Measurements from ENCODE around the gene RAB11FIP5.

Gene RAB11FIP5

GRCh38 chr2:73091696-73092095 is 21.1 kb downstream of the RAB11FIP5 start:
- no peak for DNase-seq (ENCODE audit: low read depth)
- no peak overlapping the region for H3K4me3 ChIP-seq (ENCODE audit: control insufficient read depth, low read depth, low read length)
- TF ChIP-seq, protein P1, sequence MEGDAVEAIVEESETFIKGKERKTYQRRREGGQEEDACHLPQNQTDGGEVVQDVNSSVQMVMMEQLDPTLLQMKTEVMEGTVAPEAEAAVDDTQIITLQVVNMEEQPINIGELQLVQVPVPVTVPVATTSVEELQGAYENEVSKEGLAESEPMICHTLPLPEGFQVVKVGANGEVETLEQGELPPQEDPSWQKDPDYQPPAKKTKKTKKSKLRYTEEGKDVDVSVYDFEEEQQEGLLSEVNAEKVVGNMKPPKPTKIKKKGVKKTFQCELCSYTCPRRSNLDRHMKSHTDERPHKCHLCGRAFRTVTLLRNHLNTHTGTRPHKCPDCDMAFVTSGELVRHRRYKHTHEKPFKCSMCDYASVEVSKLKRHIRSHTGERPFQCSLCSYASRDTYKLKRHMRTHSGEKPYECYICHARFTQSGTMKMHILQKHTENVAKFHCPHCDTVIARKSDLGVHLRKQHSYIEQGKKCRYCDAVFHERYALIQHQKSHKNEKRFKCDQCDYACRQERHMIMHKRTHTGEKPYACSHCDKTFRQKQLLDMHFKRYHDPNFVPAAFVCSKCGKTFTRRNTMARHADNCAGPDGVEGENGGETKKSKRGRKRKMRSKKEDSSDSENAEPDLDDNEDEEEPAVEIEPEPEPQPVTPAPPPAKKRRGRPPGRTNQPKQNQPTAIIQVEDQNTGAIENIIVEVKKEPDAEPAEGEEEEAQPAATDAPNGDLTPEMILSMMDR (IDR thresholded peaks at IDR 0.05; ENCODE audit: control insufficient read depth, insufficient read depth, low read depth, low read length, missing control alignments): no peak

DNA sequence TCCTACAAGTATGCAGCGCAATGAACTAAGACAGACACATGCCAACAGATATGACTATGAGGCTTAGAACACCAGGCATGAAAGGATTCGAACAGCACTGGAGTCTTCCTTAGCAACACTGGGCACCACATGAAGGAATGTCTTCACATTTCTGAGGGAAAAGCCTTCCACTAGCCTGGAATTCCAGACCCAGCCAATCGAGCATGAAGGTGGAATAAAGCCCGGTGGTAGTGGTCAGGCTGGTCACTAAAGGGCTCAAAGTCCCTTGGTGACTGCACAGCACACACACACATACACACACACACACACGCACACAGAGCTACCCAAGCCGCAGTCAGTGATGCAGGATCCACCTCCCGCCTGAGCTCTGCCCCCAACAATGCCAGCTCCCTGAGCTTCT is 21.6 kb downstream of the RAB11FIP5 start:
- no peak for DNase-seq (ENCODE audit: low read depth)
- H3K4me3 ChIP-seq (ENCODE audit: control insufficient read depth, low read depth, low read length): no peak overlapping the region
- TF ChIP-seq, protein P1 (IDR thresholded peaks at IDR 0.05; ENCODE audit: control insufficient read depth, insufficient read depth, low read depth, low read length, missing control alignments): no peak

DNA sequence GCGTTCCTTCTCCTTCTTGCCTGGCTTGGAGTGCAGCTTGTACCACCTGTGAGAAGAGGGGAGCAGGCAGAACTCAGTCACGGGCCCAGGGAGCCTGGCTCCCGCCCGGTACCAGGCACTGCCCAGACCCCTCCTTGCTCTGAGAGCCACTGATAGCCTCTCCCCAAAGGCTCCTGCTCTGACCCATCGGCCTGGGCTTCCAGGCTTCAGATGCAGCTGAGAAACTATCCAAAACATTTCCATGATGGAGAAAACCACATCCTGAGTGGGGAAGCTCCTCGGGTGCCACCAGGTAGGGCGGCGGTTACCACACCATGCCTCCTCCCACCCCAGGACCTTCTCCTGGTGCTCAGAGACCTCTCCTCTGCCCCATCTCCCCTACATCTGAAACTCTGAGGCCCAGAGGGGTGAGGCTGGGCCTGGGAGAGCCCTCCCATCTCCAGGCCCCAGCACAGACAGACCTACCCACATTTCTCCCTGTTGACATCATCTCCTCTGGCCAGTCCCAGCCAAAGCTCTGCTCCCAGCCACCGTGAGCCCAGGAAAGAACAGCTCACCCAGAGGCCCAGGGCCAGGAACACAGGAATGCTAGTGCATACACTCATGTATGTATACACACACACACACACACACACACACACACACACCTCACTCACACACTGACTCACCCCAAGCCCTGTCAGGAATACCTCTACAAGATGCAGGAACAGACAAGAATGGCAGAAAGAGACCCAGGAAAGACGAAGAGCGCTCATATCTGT is 23.3 kb downstream of the RAB11FIP5 start:
- TF ChIP-seq, protein P1 (IDR thresholded peaks at IDR 0.05; ENCODE audit: control insufficient read depth, insufficient read depth, low read depth, low read length, missing control alignments): no peak
- DNase-seq (ENCODE audit: low read depth): peak; percentile 97
- peak overlapping the region; percentile 16 for H3K4me3 ChIP-seq (ENCODE audit: control insufficient read depth, low read depth, low read length)

GRCh38 chr2:73088703-73089102 is 24.0 kb downstream of the RAB11FIP5 start:
- H3K4me3 ChIP-seq (ENCODE audit: control insufficient read depth, low read depth, low read length): no peak overlapping the region
- no peak for DNase-seq (ENCODE audit: low read depth)
- TF ChIP-seq, protein P1 (IDR thresholded peaks at IDR 0.05; ENCODE audit: control insufficient read depth, insufficient read depth, low read depth, low read length, missing control alignments): no peak

DNA sequence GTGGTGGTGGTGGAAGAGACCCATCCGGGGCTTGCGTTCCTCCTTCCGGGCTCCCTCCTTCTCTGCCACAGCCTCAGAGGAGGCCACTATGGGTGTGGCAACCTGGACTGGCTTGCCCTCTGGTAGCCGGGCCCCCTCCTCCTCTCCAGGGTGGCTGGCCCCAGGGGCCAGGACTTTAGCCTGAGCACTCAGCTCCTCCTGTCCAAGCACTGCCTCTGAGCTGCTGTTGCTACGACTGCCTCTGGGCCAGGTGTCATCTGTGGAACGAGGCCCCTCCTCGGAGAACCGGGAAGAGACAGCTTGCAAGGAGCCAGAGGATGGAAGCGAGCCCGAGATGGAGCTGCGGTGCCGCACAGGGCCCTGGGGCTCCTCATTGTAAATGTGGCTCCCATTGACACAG is 24.5 kb downstream of the RAB11FIP5 start:
- no peak overlapping the region for H3K4me3 ChIP-seq (ENCODE audit: control insufficient read depth, low read depth, low read length)
- TF ChIP-seq, protein P1 (IDR thresholded peaks at IDR 0.05; ENCODE audit: control insufficient read depth, insufficient read depth, low read depth, low read length, missing control alignments): no peak
- no peak for DNase-seq (ENCODE audit: low read depth)

DNA sequence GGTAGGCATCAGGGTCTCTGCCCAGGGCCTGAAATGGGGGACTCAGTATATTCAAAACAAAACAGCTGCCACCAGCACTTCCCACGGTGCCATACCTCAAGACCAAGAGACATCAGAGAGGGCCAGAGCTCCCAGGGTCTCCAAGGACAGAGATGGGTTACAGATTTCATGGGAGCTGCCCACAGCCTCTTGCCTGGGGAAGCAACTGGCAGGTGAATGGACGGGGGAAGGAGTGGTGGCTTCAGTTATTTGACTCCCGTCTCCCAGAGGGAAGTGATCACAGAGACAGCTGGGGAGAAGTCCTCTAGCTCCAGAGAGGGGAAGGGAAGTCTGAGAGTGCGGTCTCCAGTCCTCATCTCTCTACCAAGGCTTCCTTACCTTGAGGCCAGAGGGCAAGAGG is 25.4 kb downstream of the RAB11FIP5 start:
- TF ChIP-seq, protein P1 (IDR thresholded peaks at IDR 0.05; ENCODE audit: control insufficient read depth, insufficient read depth, low read depth, low read length, missing control alignments): no peak
- DNase-seq (ENCODE audit: low read depth): no peak
- H3K4me3 ChIP-seq (ENCODE audit: control insufficient read depth, low read depth, low read length): no peak overlapping the region

Data from AG09309 (cell line).